ENCODE data around the gene KCNMA1.

The KCNMA1 gene

GRCh38 chr10:77293773-77294172 is 343.8 kb downstream of the KCNMA1 start:
- H3K27ac ChIP-seq = no peak overlapping the region
- no peaks in the 10 kb centered on the region for H3K36me3 ChIP-seq (ENCODE audit: control insufficient read depth, insufficient read depth, low read length)
- no peaks in the 10 kb centered on the region for H3K4me1 ChIP-seq
- no peaks in the 10 kb centered on the region for H3K27me3 ChIP-seq (ENCODE audit: control insufficient read depth, insufficient read depth, low read length)
- H3K9me3 ChIP-seq (ENCODE audit: control insufficient read depth, low read length) = no peaks in the 10 kb centered on the region
- H3K4me3 ChIP-seq (ENCODE audit: low read depth, low read length) = no peak overlapping the region
- H3K9ac ChIP-seq = no peak overlapping the region
- no peak overlapping the region for H3K4me2 ChIP-seq (ENCODE audit: low read length)
- no peak overlapping the region for H2AFZ ChIP-seq
- no peaks in the 10 kb centered on the region for H3K79me2 ChIP-seq
- no peak for TF ChIP-seq CTCF (IDR thresholded peaks at IDR 0.05)

- H3K27ac ChIP-seq = no peak overlapping the region
- no peaks in the 10 kb centered on the region for H3K4me1 ChIP-seq
Observed at GRCh38 chr10:77293347-77293746, 344.3 kb downstream of the KCNMA1 start.

GRCh38 chr10:77291596-77292505 is 345.8 kb downstream of the KCNMA1 start:
- Histone ChIP-seq H3K4me1 (no peaks in the 10 kb centered on the region), H3K4me3 (ENCODE audit: low read depth, low read length) (no peak overlapping the region), H3K4me2 (ENCODE audit: low read length) (no peak overlapping the region), H2AFZ (no peak overlapping the region), H3K36me3 (ENCODE audit: control insufficient read depth, insufficient read depth, low read length) (no peaks in the 10 kb centered on the region), H3K27me3 (ENCODE audit: control insufficient read depth, insufficient read depth, low read length) (no peaks in the 10 kb centered on the region), H3K9me3 (ENCODE audit: control insufficient read depth, low read length) (no peaks in the 10 kb centered on the region), H3K79me2 (no peaks in the 10 kb centered on the region), H3K27ac (no peak overlapping the region), H3K9ac (no peak overlapping the region)
- no peak for TF ChIP-seq CTCF (IDR thresholded peaks at IDR 0.05)

More at GRCh38 chr10:77293347-77293746, 344.3 kb downstream of the KCNMA1 start:
- Histone ChIP-seq H3K27me3 (ENCODE audit: control insufficient read depth, insufficient read depth, low read length) (no peaks in the 10 kb centered on the region), H3K36me3 (ENCODE audit: control insufficient read depth, insufficient read depth, low read length) (no peaks in the 10 kb centered on the region), H3K4me3 (ENCODE audit: low read depth, low read length) (no peak overlapping the region), H3K9ac (no peak overlapping the region), H3K79me2 (no peaks in the 10 kb centered on the region), H3K9me3 (ENCODE audit: control insufficient read depth, low read length) (no peaks in the 10 kb centered on the region), H2AFZ (no peak overlapping the region), H3K4me2 (ENCODE audit: low read length) (no peak overlapping the region)
- TF ChIP-seq CTCF (IDR thresholded peaks at IDR 0.05) = no peak

GRCh38 chr10:77290528-77291155 is 347.0 kb downstream of the KCNMA1 start:
- no peaks in the 10 kb centered on the region for H3K9me3 ChIP-seq (ENCODE audit: control insufficient read depth, low read length)
- no peak overlapping the region for H3K9ac ChIP-seq
- no peak for TF ChIP-seq CTCF (IDR thresholded peaks at IDR 0.05)
- H2AFZ ChIP-seq = no peak overlapping the region
- no peak overlapping the region for H3K27ac ChIP-seq
- H3K79me2 ChIP-seq = no peaks in the 10 kb centered on the region
- no peaks in the 10 kb centered on the region for H3K4me1 ChIP-seq
- no peak overlapping the region for H3K4me3 ChIP-seq (ENCODE audit: low read depth, low read length)
- H3K27me3 ChIP-seq (ENCODE audit: control insufficient read depth, insufficient read depth, low read length) = no peaks in the 10 kb centered on the region
- H3K36me3 ChIP-seq (ENCODE audit: control insufficient read depth, insufficient read depth, low read length) = no peaks in the 10 kb centered on the region
- H3K4me2 ChIP-seq (ENCODE audit: low read length) = no peak overlapping the region

Measured in parathyroid adenoma (tissue), 2 donors.